Right lobe of liver (tissue), 4 donors: Measurements from ENCODE around the gene FBXL13.

Experiments
- POLR2A ChIP-seq: fragments of 450-650 bp; IDR thresholded peaks from one replicate; pipeline ENCODE4 v1.6.1; 2017; ENCODE audit warnings: antibody characterized with exemption, mild to moderate bottlenecking
- TF ChIP-seq, protein P1 (sequence below), 4 donors: fragments of 200-600 bp in 3 of 4; fragments of 450-650 bp in 1 of 4; IDR thresholded peaks; one replicate each; pipeline versions ENCODE4 v1.5.1 to v1.8.0; 2016 to 2022; ENCODE audit warnings: antibody characterized with exemption in 4 of 4, mild to moderate bottlenecking in 2 of 4
- donor health status: DM: no; HTN: no; CAD: no.
- donor health status: DM: no; HTN: no; CAD: no.
- donor health status: DM: no; HTN: yes; CAD: no.

GRCh38 chr7:102872460-102872859 lies 202.1 kb downstream of the FBXL13 start:
- TF ChIP-seq, protein P1, sequence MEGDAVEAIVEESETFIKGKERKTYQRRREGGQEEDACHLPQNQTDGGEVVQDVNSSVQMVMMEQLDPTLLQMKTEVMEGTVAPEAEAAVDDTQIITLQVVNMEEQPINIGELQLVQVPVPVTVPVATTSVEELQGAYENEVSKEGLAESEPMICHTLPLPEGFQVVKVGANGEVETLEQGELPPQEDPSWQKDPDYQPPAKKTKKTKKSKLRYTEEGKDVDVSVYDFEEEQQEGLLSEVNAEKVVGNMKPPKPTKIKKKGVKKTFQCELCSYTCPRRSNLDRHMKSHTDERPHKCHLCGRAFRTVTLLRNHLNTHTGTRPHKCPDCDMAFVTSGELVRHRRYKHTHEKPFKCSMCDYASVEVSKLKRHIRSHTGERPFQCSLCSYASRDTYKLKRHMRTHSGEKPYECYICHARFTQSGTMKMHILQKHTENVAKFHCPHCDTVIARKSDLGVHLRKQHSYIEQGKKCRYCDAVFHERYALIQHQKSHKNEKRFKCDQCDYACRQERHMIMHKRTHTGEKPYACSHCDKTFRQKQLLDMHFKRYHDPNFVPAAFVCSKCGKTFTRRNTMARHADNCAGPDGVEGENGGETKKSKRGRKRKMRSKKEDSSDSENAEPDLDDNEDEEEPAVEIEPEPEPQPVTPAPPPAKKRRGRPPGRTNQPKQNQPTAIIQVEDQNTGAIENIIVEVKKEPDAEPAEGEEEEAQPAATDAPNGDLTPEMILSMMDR (IDR thresholded peaks at IDR 0.05), result no peak
- TF ChIP-seq POLR2A, result no peak
